RWPE1 (cell line): ENCODE data around the gene FILIP1L.
A peak's percentile ranks its signal among the peaks of the same experiment; 100 is the strongest.

ENCODE experiments used
- CTCF ChIA-PET: fragments of 350-600 bp; sonication (Branson Sonifier 250); formaldehyde crosslinking; extraction: SDS; loops from one replicate; lab custom pipeline; 2021; lab: Yijun Ruan, JAX
- POLR2A ChIA-PET: fragments of 400-600 bp; formaldehyde crosslinking; extraction: SDS; loops from one replicate; lab custom pipeline; 2020; ENCODE audit warnings: antibody characterized with exemption; ENCODE audit not compliant: low non-redundant PET; lab: Yijun Ruan, JAX
- DNase-seq: peaks from one replicate; pipeline ENCODE4 v3.0.0; 2012; ENCODE audit warnings: low spot score
- H3K27ac ChIP-seq: fragments of 450-650 bp; 2 replicates; pipeline ENCODE4 v1.5.1; 2017
- CTCF ChIP-seq: fragments of 450-650 bp; conservative IDR thresholded peaks from 2 replicates; pipeline ENCODE4 v1.5.1; 2017; ENCODE audit warnings: low read depth, mild to moderate bottlenecking

Gene FILIP1L

GRCh38 chr3:99865321-99865720 lies 249.0 kb downstream of the FILIP1L start:
- TF ChIP-seq CTCF, result no peak
- ChIA-PET CTCF (interaction anchor here (0.5 kb wide), 1 partner anchor 21 kb away, joined by 4 read pairs; no protein-coding TSS in a partner anchor), POLR2A (no interaction called here)

GRCh38 chr3:99864289-99864688 lies 250.0 kb downstream of the FILIP1L start:
- no peak for DNase-seq
- no peak for TF ChIP-seq CTCF
- ChIA-PET CTCF (interaction anchor here (0.6 kb wide), 1 partner anchor 1618 kb away, joined by 3 read pairs; no protein-coding TSS in a partner anchor), POLR2A (no interaction called here)
- H3K27ac ChIP-seq, result no peak overlapping the region

More at GRCh38 chr3:99865321-99865720, 249.0 kb downstream of the FILIP1L start:
- no peak overlapping the region for H3K27ac ChIP-seq
- DNase-seq, result no peak

GRCh38 chr3:99863588-99863987 lies 250.7 kb downstream of the FILIP1L start:
- CTCF ChIA-PET, result interaction anchor here (0.6 kb wide), 1 partner anchor 1618 kb away, joined by 3 read pairs; no protein-coding TSS in a partner anchor
- POLR2A ChIA-PET, result no interaction called here

GRCh38 chr3:99863002-99863401 lies 251.3 kb downstream of the FILIP1L start:
- TF ChIP-seq CTCF, result no peak
- H3K27ac ChIP-seq, result no peak overlapping the region

More at GRCh38 chr3:99863588-99863987, 250.7 kb downstream of the FILIP1L start:
- no peak for DNase-seq
- no peak overlapping the region for H3K27ac ChIP-seq
- TF ChIP-seq CTCF, result no peak

GRCh38 chr3:99862208-99862607 lies 252.1 kb downstream of the FILIP1L start:
- TF ChIP-seq CTCF, result no peak
- ChIA-PET CTCF (no interaction called here), POLR2A (no interaction called here)
- peak; percentile 26 for DNase-seq
- no peak overlapping the region for H3K27ac ChIP-seq

More at GRCh38 chr3:99863002-99863401, 251.3 kb downstream of the FILIP1L start:
- CTCF ChIA-PET, result no interaction called here
- DNase-seq, result no peak
- POLR2A ChIA-PET, result no interaction called here

GRCh38 chr3:99861216-99861615 lies 253.1 kb downstream of the FILIP1L start:
- no peak overlapping the region for H3K27ac ChIP-seq
- CTCF ChIA-PET, result no interaction called here
- POLR2A ChIA-PET, result no interaction called here
- DNase-seq, result no peak
- TF ChIP-seq CTCF, result no peak
